Stimulated activated naive CD4-positive, alpha-beta T cell treated with Interleukin-2 at 50 U/mL for 16 hours (primary cell): Measurements from ENCODE around the gene GOLT1B.
"Not testable (repeated sequence)": the region's sequence is repeated elsewhere in the genome, so short reads cannot be mapped to it uniquely, and the experiment has no call there.

Experiments
- DNase-seq: peaks from one replicate; lab custom pipeline; 2025; lab: John Stamatoyannopoulos, UW

Gene GOLT1B

DNA sequence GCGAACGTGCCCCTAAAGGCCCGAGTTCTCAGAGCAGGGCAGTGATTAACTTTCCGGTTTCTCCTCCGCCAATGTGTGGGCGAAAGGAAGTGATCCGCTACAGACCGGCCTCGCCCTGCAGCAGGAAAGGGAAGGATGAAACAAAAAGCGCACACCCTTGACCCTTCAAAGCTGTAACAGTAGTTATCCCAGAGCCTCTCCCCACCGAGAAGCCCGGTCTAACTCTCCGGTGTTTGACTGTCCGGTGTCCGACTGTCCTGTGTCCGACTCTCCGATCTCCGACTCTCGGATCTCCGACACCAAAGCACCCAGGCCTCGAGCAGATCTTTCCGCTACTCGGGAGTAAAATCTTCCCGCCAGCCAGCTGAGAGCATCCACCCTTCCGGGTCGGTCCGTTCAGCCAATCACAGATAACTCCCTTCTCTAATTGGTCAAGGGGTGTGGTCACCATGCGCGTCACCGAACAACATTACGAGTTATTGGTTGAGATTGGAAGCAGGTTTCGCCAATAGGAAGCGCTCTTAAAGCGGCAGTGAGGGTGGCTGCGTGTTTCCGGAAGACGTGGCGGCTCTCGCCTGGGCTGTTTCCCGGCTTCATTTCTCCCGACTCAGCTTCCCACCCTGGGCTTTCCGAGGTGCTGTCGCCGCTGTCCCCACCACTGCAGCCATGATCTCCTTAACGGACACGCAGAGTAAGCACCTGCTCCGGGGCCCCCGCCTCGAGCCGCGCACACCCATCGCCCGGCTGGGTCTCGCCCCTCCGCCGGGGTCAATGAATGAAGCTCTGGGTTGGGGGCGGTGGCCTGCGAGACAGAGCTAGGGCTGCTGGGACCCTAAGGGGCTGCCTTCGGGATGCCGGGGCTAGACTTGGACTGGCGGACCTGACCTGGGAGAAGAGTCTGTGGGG lies at the start of gene GOLT1B, which contains the start of gene RECQL:
Gene GOLT1B (plus strand): TSS at position 532 of the 906 bp plus-strand sequence. CDS start 135 bp downstream, at position 667.
Gene RECQL (minus strand): TSS at position 378 of the 906 bp plus-strand sequence. CDS start 2,065 bp downstream, outside the sequence.
- peak; percentile 88 for DNase-seq

- DNase-seq, result no peak
Measured at GRCh38 chr12:21453312-21453852, 48.2 kb upstream of the GOLT1B start.

GRCh38 chr12:21456291-21456780 lies 45.3 kb upstream of the GOLT1B start:
- peak; percentile 46 for DNase-seq

DNA sequence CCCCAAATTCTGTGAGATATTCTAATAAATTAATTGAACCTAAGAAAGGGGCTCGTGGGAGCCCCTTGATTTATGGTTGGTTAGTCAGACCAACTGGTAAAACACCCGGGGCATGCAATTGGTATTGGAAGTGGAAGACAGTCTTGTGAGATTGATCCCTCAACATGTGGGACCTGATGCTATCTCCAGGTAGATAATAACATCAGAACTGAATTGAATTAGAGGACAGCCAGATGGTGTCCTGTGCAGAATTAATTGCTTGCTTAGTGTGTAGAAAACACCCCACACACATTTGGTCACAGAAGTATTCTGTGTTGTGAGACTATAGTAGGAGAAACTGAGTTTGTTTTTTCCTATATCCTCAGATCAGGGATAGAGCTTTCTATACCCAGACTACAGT lies 42.1 kb upstream of the GOLT1B start:
- DNase-seq, result no peak

DNA sequence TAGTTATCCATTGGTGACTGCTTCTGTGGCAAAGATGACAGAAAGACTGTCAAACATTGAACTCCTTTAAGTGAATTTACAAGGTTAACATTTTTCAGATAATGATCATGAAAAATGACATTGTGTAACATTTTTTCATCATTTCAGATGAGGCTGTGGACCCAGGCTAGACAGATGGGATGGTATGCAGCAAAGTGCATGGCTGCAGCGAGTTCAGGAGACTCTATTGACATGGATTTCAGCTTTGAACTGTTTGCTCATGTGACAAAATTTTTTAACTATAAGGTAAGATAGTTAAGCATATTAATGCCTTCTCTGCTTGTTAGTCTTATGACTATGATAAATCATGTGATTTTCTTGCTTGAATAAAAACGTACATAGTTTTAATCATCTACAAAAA lies 34.3 kb upstream of the GOLT1B start:
- not testable (repeated sequence) for DNase-seq

DNA sequence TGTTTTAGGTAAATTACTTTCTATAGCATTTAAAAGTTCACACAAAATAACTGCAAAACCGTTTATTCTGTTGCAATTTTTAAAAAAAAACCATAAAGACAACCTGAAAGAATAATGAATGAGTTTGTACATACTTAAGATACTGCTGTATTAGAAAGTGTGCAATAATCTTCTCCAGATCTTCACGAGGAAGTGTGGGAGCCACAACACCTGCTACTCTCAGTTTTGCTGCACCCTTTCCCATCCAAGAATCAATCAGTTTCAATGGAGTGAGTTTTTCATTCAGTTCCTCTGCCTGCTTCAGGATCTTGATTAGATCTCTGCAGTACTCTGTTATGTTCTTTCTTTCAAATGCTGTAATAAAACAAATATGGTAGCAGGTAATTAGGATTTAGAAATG lies 30.3 kb upstream of the GOLT1B start:
- DNase-seq, result no peak

- no peak for DNase-seq
Measured at GRCh38 chr12:21472197-21472823, 29.3 kb upstream of the GOLT1B start.

- no peak for DNase-seq
Measured at GRCh38 chr12:21475552-21475951, 26.0 kb upstream of the GOLT1B start.

DNA sequence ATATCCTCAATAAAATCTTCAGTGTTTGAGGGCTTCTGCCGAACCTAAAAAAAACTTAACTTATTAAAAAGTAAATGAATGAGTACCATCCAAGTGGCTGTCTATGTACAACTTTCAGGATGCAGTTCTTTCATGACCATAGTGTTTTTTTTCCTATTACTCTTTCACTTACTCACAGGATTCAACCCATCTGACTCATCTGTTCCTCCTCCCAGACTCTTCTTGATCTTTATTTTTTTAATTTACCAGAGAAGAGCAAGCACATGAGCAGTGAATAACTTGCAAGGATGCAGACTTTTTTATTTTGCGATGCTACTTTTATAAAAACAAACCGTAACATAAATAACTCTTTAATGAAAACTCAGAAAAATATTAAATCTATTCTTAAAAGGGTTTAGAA lies 24.6 kb upstream of the GOLT1B start:
- DNase-seq, result no peak

DNA sequence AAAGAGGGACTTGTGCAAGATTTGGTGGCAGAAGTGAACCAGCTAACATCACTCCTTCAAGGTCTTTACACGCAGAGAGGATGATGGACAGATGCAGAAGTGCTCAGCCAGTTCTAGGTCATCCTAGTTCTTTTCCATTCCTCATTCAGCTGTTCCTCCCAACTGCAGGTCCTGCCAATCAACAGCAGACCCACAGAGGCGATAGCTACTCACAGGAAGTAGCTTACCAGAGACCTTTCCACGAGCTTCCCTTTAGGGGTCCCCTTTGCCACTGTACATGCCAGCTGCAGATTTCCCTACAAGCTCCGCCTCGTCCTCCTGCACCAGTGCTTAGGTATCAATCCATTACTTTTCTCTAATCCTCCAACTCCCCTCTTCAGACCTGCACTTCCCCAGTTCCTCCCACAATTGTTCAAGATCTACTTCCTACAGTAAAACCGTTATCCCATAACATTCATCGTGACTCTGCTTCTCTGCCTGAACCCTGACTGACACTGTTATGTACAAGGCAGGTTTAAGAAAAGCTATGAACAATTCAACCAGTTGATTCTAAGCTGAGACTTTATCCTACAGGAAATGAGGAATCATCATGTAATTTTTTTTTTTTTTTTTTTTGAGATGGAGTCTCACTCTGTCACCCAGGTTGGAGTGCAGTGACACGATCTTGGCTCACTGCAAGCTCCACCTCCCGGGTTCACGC lies 22.7 kb upstream of the GOLT1B start:
- DNase-seq, result no peak

GRCh38 chr12:21483531-21483930 lies 18.1 kb upstream of the GOLT1B start:
- no peak for DNase-seq

DNA sequence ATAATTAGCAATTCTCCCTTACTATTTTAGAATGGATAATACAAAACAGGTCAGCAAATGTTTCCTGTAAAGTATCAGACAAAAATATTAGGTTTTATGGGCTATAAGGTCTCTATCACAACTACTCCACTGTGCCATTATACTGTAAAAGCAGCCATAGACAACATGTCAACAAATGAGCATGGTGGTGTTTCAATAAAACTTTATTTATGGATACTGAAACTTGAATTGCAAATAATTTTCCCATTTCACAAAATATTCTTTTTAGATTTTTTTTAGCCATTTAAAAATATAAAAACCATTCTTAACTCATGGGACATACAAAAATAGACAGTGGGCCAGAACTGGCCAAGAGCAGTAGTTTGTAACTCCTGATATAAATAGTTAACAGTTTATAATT lies 15.6 kb upstream of the GOLT1B start:
- DNase-seq, result no peak

GRCh38 chr12:21499765-21500164 lies 1.8 kb upstream of the GOLT1B start:
- DNase-seq, result no peak

- no peak for DNase-seq
Measured at GRCh38 chr12:21500786-21501257, 767 bp upstream of the GOLT1B start.

DNA sequence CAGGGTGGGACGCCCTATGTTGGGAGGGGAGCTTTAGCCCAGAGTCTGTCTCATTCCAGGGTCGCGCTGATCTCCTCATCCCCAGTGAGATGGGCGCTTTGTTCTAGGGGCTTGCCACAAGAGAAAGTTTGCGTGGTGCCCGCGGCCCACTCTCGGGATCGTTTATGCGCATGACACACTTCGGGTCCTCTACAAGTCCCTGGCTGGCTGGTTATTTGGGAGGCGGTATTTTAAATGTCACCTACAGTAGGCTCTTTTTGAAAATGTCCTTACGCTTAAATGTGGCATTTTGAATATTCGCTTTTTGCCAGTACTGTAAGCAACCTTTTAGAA lies 541 bp downstream of the GOLT1B start:
- peak; percentile 41 for DNase-seq

DNA sequence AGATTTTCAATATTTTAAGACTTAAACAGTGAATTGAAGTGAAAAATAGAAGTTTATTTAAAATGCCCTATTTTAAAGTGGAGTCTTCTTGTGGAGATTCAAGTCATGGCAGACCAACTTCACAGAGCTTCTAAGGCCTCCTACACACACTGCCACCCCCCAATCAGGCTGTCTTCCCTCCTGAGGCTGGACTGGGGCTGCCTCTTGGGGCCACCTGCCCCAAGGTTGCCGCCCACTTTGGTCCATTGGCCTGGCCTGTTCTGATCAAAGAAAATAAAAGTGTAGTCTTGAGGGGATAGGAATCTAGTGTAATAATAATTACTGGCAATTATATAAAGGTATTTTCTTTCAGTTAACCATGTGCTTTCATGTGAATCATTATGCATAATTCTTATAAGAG lies 1.3 kb downstream of the GOLT1B start:
- DNase-seq, result no peak

- no peak for DNase-seq
Measured at GRCh38 chr12:21505888-21506287, 4.3 kb downstream of the GOLT1B start.

DNA sequence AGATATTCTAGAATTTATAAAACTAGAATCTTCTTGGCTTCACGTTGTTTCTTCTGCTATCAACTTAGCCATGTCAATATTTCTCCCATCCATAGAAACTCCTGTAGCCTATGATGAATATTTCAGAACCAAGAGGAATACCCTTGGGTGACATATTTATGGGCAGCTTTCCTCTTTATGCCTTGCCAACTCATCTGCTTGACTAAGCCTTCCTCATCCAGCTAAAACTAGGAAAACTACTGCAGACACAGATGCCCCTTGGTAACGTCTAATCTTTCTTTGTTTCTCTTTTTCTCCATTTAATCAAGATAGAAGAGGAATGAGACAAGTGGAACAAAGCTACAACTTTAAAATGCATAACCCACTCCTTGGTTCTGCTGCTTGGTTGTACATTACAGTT lies 6.3 kb downstream of the GOLT1B start:
- no peak for DNase-seq

- no peak for DNase-seq
Measured at GRCh38 chr12:21509768-21510167, 8.2 kb downstream of the GOLT1B start.

GRCh38 chr12:21516281-21516680 lies 14.7 kb downstream of the GOLT1B start:
- no peak for DNase-seq

DNA sequence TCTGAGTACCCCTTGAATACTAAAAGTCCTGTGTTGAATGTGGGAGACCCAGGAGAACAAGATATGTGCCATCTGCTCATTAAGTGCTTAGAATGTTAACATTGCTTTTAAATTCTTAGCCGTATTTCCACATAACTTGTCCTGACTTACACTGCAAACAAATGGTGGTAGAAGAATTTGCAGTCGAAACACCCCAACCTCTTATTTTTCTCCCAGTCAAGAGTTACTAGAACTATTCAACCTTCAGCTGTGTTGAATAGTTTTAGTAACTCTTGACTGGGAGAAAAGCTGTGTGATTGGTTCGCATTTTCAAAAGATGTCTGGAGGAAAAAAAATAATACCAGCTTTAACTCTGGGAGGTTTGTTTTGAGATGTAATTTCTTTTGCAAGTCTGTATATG lies 16.9 kb downstream of the GOLT1B start:
- DNase-seq, result no peak

GRCh38 chr12:21521541-21521940 lies 20.0 kb downstream of the GOLT1B start:
- DNase-seq, result no peak
